ENCODE data around the gene APPBP2. TPM values are rescaled to one million over a fixed set of nuclear protein-coding genes. Genes with fewer than 3 reads are reported as not detected.
"Not testable (repeated sequence)": the region's sequence is repeated elsewhere in the genome, so short reads cannot be mapped to it uniquely, and the experiment has no call there.

APPBP2 gene
- polyA plus RNA-seq, 2 donors = 4.4 to 5.3 TPM

DNA sequence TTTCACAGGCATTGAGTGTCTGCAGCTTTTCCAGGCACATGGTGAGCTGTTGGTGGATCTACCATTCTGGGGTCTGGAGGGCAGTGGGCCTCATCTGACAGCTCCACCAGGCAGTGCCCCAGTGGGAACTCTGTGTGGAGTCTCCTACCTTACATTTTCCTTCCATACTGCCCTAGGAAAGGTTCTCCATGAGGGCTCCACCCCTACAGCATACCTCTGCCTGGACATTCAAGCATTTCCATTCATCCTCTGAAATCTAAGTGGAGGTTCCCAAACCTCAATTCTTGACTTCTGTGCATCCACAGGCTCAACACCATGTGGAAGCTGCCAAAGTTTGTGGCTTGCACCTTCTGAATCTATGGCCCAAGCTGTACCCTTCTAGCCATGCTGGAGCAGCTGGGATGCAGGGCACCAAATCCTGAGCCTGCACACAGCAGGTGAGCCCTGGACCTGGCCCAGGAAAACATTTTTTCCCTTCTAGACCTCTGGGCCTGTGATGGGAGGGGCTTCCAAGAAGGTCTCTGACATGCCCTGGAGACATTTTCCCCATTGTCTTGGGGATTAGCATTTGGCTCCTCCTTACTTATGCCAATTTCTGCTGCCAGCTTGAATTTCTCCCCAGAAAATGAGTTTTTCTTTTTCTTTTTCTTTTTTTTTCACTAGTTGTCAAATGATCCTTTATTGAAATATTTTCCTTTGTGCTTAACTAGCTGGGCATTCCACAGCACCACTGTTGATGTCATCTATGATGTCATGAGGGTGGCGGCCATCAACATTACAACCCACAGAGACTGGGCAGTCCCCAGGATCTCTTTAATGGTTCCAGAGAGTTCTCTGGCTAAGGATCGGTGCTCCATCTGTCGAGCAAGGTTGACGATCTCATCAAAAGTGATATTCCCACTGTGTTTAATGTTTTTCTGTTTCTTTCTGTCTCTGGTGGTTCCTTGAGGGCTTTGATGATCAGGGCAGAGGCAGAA is 92.7 kb downstream of the APPBP2 start:
- H3K4me3 ChIP-seq (ENCODE audit: low read depth in 1 of 2, low read length in 2 of 2); H3K27ac ChIP-seq (ENCODE audit: low read depth in 2 of 2, low read length in 1 of 2); H3K36me3 ChIP-seq (ENCODE audit: control insufficient read depth in 2 of 2, insufficient read depth in 2 of 2, low read length in 1 of 2); H3K4me1 ChIP-seq (ENCODE audit: control insufficient read depth in 2 of 2, insufficient read depth in 2 of 2, low read length in 1 of 2); H3K9me3 ChIP-seq (ENCODE audit: control insufficient read depth in 2 of 2, insufficient read depth in 1 of 2, low read depth in 1 of 2, low read length in 1 of 2); H3K27me3 ChIP-seq (ENCODE audit: control insufficient read depth in 1 of 2, insufficient read depth in 2 of 2, low read length in 2 of 2): not testable (repeated sequence)
- 87 to 90% methylated on average over 4 of the region's 4 CpGs for WGBS, 2 donors

DNA sequence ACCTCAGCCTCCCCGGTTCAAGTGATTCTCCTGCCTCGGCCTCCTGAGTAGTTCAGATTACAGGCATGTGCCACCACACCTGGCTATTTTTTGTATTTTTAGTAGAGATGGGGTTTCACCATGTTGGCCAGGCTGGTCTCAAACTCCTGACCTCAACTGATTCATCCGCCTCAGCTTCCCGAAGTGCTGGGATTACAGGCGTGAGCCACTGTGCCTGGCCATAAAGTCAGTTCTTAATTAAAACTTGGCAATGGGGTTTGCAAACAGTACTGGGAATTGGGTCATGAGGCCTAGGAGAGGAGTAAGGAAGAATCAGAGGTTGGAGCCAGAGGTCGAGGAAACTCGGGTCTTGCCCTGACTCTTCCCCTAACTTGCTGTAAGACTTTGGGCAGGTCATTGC is 95.5 kb downstream of the APPBP2 start:
- H3K27ac ChIP-seq (ENCODE audit: low read depth in 2 of 2, low read length in 1 of 2); H3K36me3 ChIP-seq (ENCODE audit: control insufficient read depth in 2 of 2, insufficient read depth in 2 of 2, low read length in 1 of 2); H3K9me3 ChIP-seq (ENCODE audit: control insufficient read depth in 2 of 2, insufficient read depth in 1 of 2, low read depth in 1 of 2, low read length in 1 of 2); H3K4me3 ChIP-seq (ENCODE audit: low read depth in 1 of 2, low read length in 2 of 2); H3K27me3 ChIP-seq (ENCODE audit: control insufficient read depth in 1 of 2, insufficient read depth in 2 of 2, low read length in 2 of 2); H3K4me1 ChIP-seq (ENCODE audit: control insufficient read depth in 2 of 2, insufficient read depth in 2 of 2, low read length in 1 of 2): not testable (repeated sequence)
- 91 to 95% methylated on average over 7 of the region's 7 CpGs for WGBS, 2 donors

DNA sequence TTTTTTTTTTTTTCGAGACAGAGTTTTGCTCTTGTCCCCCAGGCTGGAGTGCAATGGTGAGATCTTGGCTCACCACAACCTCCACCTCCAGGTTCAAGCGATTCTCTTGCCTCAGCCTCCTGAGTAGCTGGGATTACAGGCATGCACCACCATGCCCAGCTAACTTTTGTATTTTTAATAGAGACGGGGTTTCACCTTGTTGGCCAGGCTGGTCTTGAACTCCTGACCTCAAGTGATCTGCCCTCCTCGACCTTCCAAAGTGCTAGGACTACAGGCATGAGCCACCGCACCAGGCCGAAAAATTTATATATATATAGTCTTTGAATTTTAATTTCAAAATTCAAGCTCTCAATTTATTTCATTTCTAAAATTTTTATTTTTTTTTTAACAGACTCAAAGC is 97.6 kb downstream of the APPBP2 start:
- 81 to 82% methylated on average over 6 of the region's 6 CpGs for WGBS, 2 donors
- not testable (repeated sequence) for H3K4me1 ChIP-seq (ENCODE audit: control insufficient read depth in 2 of 2, insufficient read depth in 2 of 2, low read length in 1 of 2); H3K4me3 ChIP-seq (ENCODE audit: low read depth in 1 of 2, low read length in 2 of 2); H3K27me3 ChIP-seq (ENCODE audit: control insufficient read depth in 1 of 2, insufficient read depth in 2 of 2, low read length in 2 of 2); H3K27ac ChIP-seq (ENCODE audit: low read depth in 2 of 2, low read length in 1 of 2); H3K36me3 ChIP-seq (ENCODE audit: control insufficient read depth in 2 of 2, insufficient read depth in 2 of 2, low read length in 1 of 2); H3K9me3 ChIP-seq (ENCODE audit: control insufficient read depth in 2 of 2, insufficient read depth in 1 of 2, low read depth in 1 of 2, low read length in 1 of 2)

DNA sequence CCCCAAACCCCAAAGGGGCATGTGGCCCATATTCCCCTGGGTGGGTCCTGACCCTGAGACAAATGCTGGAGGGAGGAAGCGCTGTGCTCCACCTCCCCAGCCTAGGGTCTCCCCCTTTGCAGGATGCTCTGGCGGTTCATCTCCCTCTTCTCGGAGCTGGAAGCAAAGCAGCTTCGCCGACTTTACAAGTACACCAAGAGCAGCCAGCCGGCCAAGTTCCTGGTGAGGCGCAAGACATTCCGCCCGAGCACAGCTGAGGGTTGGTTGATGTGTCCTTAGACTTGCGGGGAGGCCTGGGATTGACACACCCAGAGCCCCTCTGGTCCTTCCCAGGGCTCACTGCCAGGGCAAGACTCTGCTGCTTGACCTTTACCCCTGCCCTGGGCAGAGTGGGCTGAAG is 99.4 kb downstream of the APPBP2 start:
- no peaks in the 10 kb centered on the region for H3K27me3 ChIP-seq (ENCODE audit: control insufficient read depth in 1 of 2, insufficient read depth in 2 of 2, low read length in 2 of 2)
- H3K9me3 ChIP-seq (ENCODE audit: control insufficient read depth in 2 of 2, insufficient read depth in 1 of 2, low read depth in 1 of 2, low read length in 1 of 2) = peaks cover 0 to 3% of the 10 kb centered on the region in 2 donors
- H3K4me1 ChIP-seq (ENCODE audit: control insufficient read depth in 2 of 2, insufficient read depth in 2 of 2, low read length in 1 of 2) = peaks cover 0 to 2% of the 10 kb centered on the region in 2 donors
- WGBS, 2 donors = 91 to 92% methylated on average over 10 of the region's 10 CpGs
- no peak overlapping the region for H3K27ac ChIP-seq (ENCODE audit: low read depth in 2 of 2, low read length in 1 of 2)
- no peak overlapping the region for H3K4me3 ChIP-seq (ENCODE audit: low read depth in 1 of 2, low read length in 2 of 2)
- no peaks in the 10 kb centered on the region for H3K36me3 ChIP-seq (ENCODE audit: control insufficient read depth in 2 of 2, insufficient read depth in 2 of 2, low read length in 1 of 2)

DNA sequence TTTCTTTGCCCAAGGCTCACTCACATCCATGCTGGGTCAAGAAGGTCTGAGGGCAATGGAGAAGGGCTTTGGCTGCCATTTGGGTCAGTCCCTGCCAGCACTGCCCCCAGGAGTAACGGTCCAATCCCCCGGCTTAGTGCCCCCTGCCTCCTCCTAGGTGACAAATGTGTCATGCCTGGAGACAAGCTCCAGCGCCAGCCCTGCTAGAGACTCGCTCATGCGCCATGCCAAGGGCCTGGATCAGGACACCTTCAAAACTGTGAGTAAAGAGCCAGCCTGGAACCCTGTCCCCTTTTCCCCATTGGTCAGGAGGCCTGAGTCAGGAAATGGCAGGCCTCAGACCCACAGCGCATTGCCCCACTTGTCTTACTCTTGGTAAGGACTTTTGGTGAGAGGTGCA is 100.4 kb downstream of the APPBP2 start:
- Histone ChIP-seq H3K27ac (ENCODE audit: low read depth in 2 of 2, low read length in 1 of 2) (no peak overlapping the region), H3K4me3 (ENCODE audit: low read depth in 1 of 2, low read length in 2 of 2) (no peak overlapping the region), H3K27me3 (ENCODE audit: control insufficient read depth in 1 of 2, insufficient read depth in 2 of 2, low read length in 2 of 2) (no peaks in the 10 kb centered on the region), H3K9me3 (ENCODE audit: control insufficient read depth in 2 of 2, insufficient read depth in 1 of 2, low read depth in 1 of 2, low read length in 1 of 2) (peaks cover 0 to 3% of the 10 kb centered on the region in 2 donors), H3K36me3 (ENCODE audit: control insufficient read depth in 2 of 2, insufficient read depth in 2 of 2, low read length in 1 of 2) (no peaks in the 10 kb centered on the region), H3K4me1 (ENCODE audit: control insufficient read depth in 2 of 2, insufficient read depth in 2 of 2, low read length in 1 of 2) (peaks cover 0 to 5% of the 10 kb centered on the region in 2 donors)
- WGBS, 2 donors = 90 to 94% methylated on average over 6 of the region's 6 CpGs

DNA sequence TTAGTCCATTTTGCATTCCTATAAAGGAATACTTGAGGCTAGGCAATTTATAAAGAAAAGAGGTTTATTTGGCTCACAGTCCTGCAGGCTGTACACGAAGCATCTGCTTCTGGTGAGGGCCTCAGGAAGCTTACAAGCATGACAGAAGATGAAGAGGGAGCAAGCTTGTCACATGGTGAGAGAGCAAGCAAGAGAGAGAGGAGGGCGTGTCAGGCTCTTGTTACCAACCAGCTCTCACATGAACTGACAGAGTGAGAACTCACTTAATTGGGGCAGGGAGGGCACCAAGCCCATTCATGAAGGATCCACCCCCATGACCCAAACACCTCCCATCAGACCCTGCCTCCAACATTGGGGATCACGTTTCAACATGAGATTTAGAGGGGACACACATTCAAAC is 102.2 kb downstream of the APPBP2 start:
- no peak overlapping the region for H3K27ac ChIP-seq (ENCODE audit: low read depth in 2 of 2, low read length in 1 of 2)

DNA sequence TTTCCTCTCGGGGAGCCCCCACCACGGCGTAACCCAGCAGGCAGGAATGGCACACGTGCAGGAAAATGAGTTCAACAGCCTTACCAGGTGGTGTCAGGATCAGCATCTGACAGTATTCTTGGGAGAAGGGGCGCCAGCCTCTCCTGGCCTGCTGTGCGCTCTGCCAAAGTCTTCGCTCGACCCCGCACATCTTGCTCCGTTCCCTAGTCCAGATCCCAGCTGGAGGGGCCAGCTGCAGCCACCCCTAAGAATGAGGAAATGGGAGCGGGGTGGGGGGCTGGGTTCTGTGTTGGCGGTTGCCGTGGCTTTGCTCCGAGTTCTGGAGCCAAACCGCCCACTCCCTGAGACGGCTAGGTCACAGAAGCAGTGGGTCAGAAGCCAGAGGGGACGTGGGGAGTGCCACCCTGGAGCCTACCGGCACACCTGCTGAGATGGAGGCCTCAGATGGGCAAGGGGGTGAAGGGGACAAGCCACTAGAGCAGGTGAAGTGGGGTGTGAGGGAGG is 103.8 kb downstream of the APPBP2 start, which contains the start of gene CHCT1:
Gene CHCT1 (plus strand): TSS at position 328 of the 504 bp plus-strand sequence. CDS start 104 bp downstream, at position 432.
- H3K4me3 ChIP-seq (ENCODE audit: low read depth in 1 of 2, low read length in 2 of 2) = peak within 1 kb of the TSS; percentile 29 to 62
- no peak within 1 kb of the TSS for H3K27ac ChIP-seq (ENCODE audit: low read depth in 2 of 2, low read length in 1 of 2)
- no peaks in the 10 kb centered on the region for H3K36me3 ChIP-seq (ENCODE audit: control insufficient read depth in 2 of 2, insufficient read depth in 2 of 2, low read length in 1 of 2)
- H3K27me3 ChIP-seq (ENCODE audit: control insufficient read depth in 1 of 2, insufficient read depth in 2 of 2, low read length in 2 of 2) = no peaks in the 10 kb centered on the region
- 78 to 80% methylated on average over 18 of the region's 18 CpGs for WGBS, 2 donors
- peaks cover 0 to 5% of the 10 kb centered on the region in 2 donors for H3K4me1 ChIP-seq (ENCODE audit: control insufficient read depth in 2 of 2, insufficient read depth in 2 of 2, low read length in 1 of 2)
- H3K9me3 ChIP-seq (ENCODE audit: control insufficient read depth in 2 of 2, insufficient read depth in 1 of 2, low read depth in 1 of 2, low read length in 1 of 2) = peaks cover 0 to 3% of the 10 kb centered on the region in 2 donors

More for the DNA sequence above, 102.2 kb downstream of the APPBP2 start:
- Histone ChIP-seq H3K9me3 (ENCODE audit: control insufficient read depth in 2 of 2, insufficient read depth in 1 of 2, low read depth in 1 of 2, low read length in 1 of 2) (peaks cover 0 to 3% of the 10 kb centered on the region in 2 donors), H3K4me1 (ENCODE audit: control insufficient read depth in 2 of 2, insufficient read depth in 2 of 2, low read length in 1 of 2) (peaks cover 0 to 5% of the 10 kb centered on the region in 2 donors), H3K27me3 (ENCODE audit: control insufficient read depth in 1 of 2, insufficient read depth in 2 of 2, low read length in 2 of 2) (no peaks in the 10 kb centered on the region), H3K36me3 (ENCODE audit: control insufficient read depth in 2 of 2, insufficient read depth in 2 of 2, low read length in 1 of 2) (no peaks in the 10 kb centered on the region), H3K4me3 (ENCODE audit: low read depth in 1 of 2, low read length in 2 of 2) (no peak overlapping the region)
- 77% methylated on average over 3 of the region's 3 CpGs for WGBS, 2 donors

DNA sequence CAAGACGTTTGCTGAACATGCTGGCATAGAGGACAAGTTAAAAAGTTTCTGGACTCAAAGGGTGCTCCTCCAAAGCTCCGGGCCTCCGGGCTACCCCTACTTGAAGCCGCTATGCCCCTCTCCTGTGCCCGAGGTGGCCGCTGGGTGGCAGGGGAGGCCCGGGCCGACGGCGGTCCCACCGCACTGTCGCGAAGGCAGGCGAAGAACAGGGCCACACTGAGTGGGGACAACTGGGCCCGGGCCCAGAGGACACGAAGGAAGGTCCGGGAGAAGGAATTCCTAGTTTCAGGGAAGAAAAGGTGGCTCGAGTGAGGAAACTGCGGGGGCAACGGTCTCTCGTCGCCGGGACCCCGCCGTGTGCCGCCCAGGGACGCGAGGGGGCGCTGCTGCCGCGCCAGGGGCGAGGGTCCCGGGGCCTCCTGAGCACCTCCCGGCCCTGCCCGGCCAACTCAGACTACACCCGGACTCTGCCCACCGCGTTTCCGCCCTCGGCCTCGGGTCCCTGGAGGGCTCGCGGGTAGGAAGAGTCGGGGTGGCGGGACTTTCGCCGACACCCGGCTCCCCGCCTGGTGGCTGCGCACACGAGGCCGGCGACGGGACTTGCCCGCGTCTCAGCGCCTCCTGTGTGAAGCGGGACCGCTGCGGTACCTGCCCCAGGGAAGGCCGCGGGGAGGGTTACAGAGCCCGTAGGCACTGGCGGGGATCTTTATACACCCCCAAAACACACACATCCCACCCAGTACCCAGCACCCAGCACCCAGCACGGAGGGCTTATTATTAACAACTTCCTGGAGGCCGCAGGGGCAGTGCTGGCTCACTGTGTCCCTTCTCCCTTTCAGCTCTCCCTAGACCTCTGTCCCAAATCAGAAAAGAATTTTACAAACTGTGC is 104.5 kb downstream of the APPBP2 start:
- peaks cover 0 to 5% of the 10 kb centered on the region in 2 donors for H3K4me1 ChIP-seq (ENCODE audit: control insufficient read depth in 2 of 2, insufficient read depth in 2 of 2, low read length in 1 of 2)
- H3K4me3 ChIP-seq (ENCODE audit: low read depth in 1 of 2, low read length in 2 of 2) = peak overlapping the region; percentile 29 to 62
- 2 to 4% methylated on average over 60 to 66 of the region's 66 CpGs for WGBS, 2 donors
- H3K27me3 ChIP-seq (ENCODE audit: control insufficient read depth in 1 of 2, insufficient read depth in 2 of 2, low read length in 2 of 2) = no peaks in the 10 kb centered on the region
- no peaks in the 10 kb centered on the region for H3K36me3 ChIP-seq (ENCODE audit: control insufficient read depth in 2 of 2, insufficient read depth in 2 of 2, low read length in 1 of 2)
- peaks cover 0 to 1% of the 10 kb centered on the region in 2 donors for H3K9me3 ChIP-seq (ENCODE audit: control insufficient read depth in 2 of 2, insufficient read depth in 1 of 2, low read depth in 1 of 2, low read length in 1 of 2)
- no peak overlapping the region for H3K27ac ChIP-seq (ENCODE audit: low read depth in 2 of 2, low read length in 1 of 2)

DNA sequence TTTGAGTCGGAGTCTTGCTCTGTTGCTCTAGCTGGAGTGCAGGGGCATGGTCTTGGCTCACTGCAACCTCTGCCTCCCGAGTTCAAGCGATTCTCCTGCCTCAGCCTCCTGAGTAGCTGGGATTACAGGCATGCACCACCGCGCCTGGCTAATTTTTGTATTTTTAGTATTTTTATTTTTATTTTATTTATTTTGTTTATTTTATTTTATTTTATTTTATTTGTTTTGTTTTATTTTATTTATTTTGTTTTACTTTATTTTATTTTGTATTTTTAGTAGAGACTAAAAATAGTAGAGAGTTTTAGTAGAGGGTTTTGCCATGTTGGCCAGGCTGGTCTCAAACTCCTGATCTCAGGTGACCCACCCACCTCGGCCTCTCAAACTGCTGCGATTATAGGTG is 106.2 kb downstream of the APPBP2 start:
- H3K36me3 ChIP-seq (ENCODE audit: control insufficient read depth in 2 of 2, insufficient read depth in 2 of 2, low read length in 1 of 2); H3K9me3 ChIP-seq (ENCODE audit: control insufficient read depth in 2 of 2, insufficient read depth in 1 of 2, low read depth in 1 of 2, low read length in 1 of 2); H3K4me3 ChIP-seq (ENCODE audit: low read depth in 1 of 2, low read length in 2 of 2); H3K27ac ChIP-seq (ENCODE audit: low read depth in 2 of 2, low read length in 1 of 2); H3K27me3 ChIP-seq (ENCODE audit: control insufficient read depth in 1 of 2, insufficient read depth in 2 of 2, low read length in 2 of 2); H3K4me1 ChIP-seq (ENCODE audit: control insufficient read depth in 2 of 2, insufficient read depth in 2 of 2, low read length in 1 of 2): not testable (repeated sequence)
- WGBS, 2 donors = 89 to 95% methylated on average over 7 of the region's 7 CpGs

Measured in esophagus (tissue), 2 donors.